HCT116 (cell line): ENCODE results near the gene UTF1. TPM values are rescaled to one million over a fixed set of nuclear protein-coding genes. Genes with fewer than 3 reads are reported as not detected.

Source experiments
- ATAC-seq: fragments of 200-7000 bp; cut with Tn5 transposase; 2 replicates; pipeline ENCODE4 v1.9.1; 2020; ENCODE audit warnings: mild to moderate bottlenecking, moderate library complexity
- BruUV-seq: library from RNA; stranded (reverse); fragments of 400-500 nt; replicated peaks from 2 replicates; lab custom pipeline; 2021; lab: Mats Ljungman, UMichigan
- CTCF ChIA-PET: fragments of 300-600 bp; sonication (Branson Sonifier 250); formaldehyde crosslinking; loops from one replicate; lab custom pipeline; 2021; ENCODE audit warnings: antibody characterized with exemption; lab: Charles Lee
- POLR2A ChIA-PET: fragments of 300-600, 350-600 bp; sonication (Branson Sonifier 250); formaldehyde crosslinking; loops from one replicate; lab custom pipeline; 2021; ENCODE audit warnings: antibody characterized with exemption; lab: Charles Lee
- RAD21 ChIA-PET, 2 experiments: fragments of 300-600 bp; sonication (Branson Sonifier 250); formaldehyde crosslinking; loops; one replicate each; lab custom pipeline; 2023; ENCODE audit warnings: low total read pairs in 2 of 2; ENCODE audit not compliant: uncharacterized antibody in 2 of 2, unreplicated experiment in 2 of 2, low non-redundant PET in 1 of 2; lab: Charles Lee
- DNase-seq: peaks from one replicate; pipeline ENCODE4 v3.0.0-alpha.2; 2010; ENCODE audit warnings: low read depth, low spot score
- H2AFZ ChIP-seq: fragments of 200-600 bp; shearing (Covaris generic), sonication (generic); 2 replicates; pipeline ENCODE4 v1.6.1; 2017; ENCODE audit warnings: low read depth, mixed run types, mixed read lengths, antibody characterized with exemption, low read length; ENCODE audit not compliant: poor library complexity, severe bottlenecking
- H3K27ac ChIP-seq: 2 replicates; pipeline ENCODE4 v1.5.1; 2012; ENCODE audit warnings: low read depth, low read length
- H3K27me3 ChIP-seq: fragments of 200-600 bp; sonication (generic); 2 replicates; pipeline ENCODE4 v1.6.1; 2016; ENCODE audit warnings: mixed run types, low read length, mixed read lengths; ENCODE audit not compliant: insufficient read depth
- H3K36me3 ChIP-seq, 2 experiments: fragments of 200-500 bp in 1 of 2; fragments of 200-600 bp in 1 of 2; sonication (Bioruptor generic) in 1 of 2; sonication (generic) in 1 of 2; 2 replicates each; pipeline versions ENCODE4 v1.5.1 to v1.6.1; 2014 to 2016; ENCODE audit warnings: low read length in 2 of 2, inconsistent platforms in 1 of 2, mixed read lengths in 1 of 2, mixed run types in 1 of 2; ENCODE audit not compliant: insufficient read depth in 2 of 2, control insufficient read depth in 1 of 2
- H3K4me1 ChIP-seq, 2 experiments: fragments of 200-600 bp in 1 of 2; sonication (generic) in 1 of 2; 2 replicates each; pipeline versions ENCODE4 v1.5.1 to v1.6.1; 2012 to 2017; ENCODE audit warnings: low read length in 2 of 2, inconsistent platforms in 1 of 2, mild to moderate bottlenecking in 1 of 2, mixed read lengths in 1 of 2, mixed run types in 1 of 2, moderate library complexity in 1 of 2; ENCODE audit not compliant: insufficient read depth in 2 of 2, control insufficient read depth in 1 of 2
- H3K4me2 ChIP-seq: fragments of 200-600 bp; sonication (generic); 2 replicates; pipeline ENCODE4 v1.6.1; 2017; ENCODE audit warnings: mixed run types, low read length, mixed read lengths
- H3K4me3 ChIP-seq, 2 experiments: fragments of 200-600 bp in 1 of 2; sonication (generic) in 1 of 2; replicated peaks in 1 of 2; 2 replicates each; pipeline ENCODE4 v1.5.1; 2011 to 2016; ENCODE audit warnings: low read length in 2 of 2, control low read depth in 1 of 2, low read depth in 1 of 2, mild to moderate bottlenecking in 1 of 2, mixed read lengths in 1 of 2, mixed run types in 1 of 2
- H3K79me2 ChIP-seq: fragments of 200-600 bp; sonication (generic); 2 replicates; pipeline ENCODE4 v1.6.1; 2017; ENCODE audit warnings: mild to moderate bottlenecking, mixed run types, low read length, moderate library complexity, mixed read lengths; ENCODE audit not compliant: insufficient read depth
- H3K9ac ChIP-seq: fragments of 200-600 bp; sonication (generic); 2 replicates; pipeline ENCODE4 v1.6.1; 2016; ENCODE audit warnings: low read length, mixed read lengths
- H3K9me2 ChIP-seq: fragments of 200-600 bp; sonication (generic), shearing (Covaris generic); 2 replicates; pipeline ENCODE4 v1.6.1; 2017; ENCODE audit warnings: mixed run types, mild to moderate bottlenecking, moderate library complexity; ENCODE audit not compliant: insufficient read depth
- H3K9me3 ChIP-seq, 2 experiments: fragments of 200-500 bp in 1 of 2; fragments of 200-600 bp in 1 of 2; sonication (Bioruptor generic) in 1 of 2; sonication (generic) in 1 of 2; 2 replicates each; pipeline ENCODE4 v1.6.1; 2014 to 2017; ENCODE audit warnings: low read length in 2 of 2, mixed read lengths in 2 of 2, inconsistent platforms in 1 of 2, low read depth in 1 of 2, mild to moderate bottlenecking in 1 of 2, mixed run types in 1 of 2, moderate library complexity in 1 of 2; ENCODE audit not compliant: control insufficient read depth in 1 of 2, insufficient read depth in 1 of 2
- H4K20me1 ChIP-seq: fragments of 200-600 bp; sonication (generic), shearing (Covaris generic); 2 replicates; pipeline ENCODE4 v1.6.1; 2017; ENCODE audit warnings: mixed run types, mild to moderate bottlenecking, moderate library complexity; ENCODE audit not compliant: insufficient read depth
- CEBPB ChIP-seq: IDR thresholded peaks from 2 replicates; pipeline ENCODE4 v1.6.1; 2012; ENCODE audit warnings: low read depth
- CTCF ChIP-seq, 3 experiments: fragments of 200-600 bp in 1 of 3; sonication (generic) in 1 of 3; IDR thresholded peaks in 2 of 3; conservative IDR thresholded peaks in 1 of 3; 2 replicates each; pipeline ENCODE4 v1.5.1; 2012 to 2017; ENCODE audit warnings: low read depth in 2 of 3, low read length in 2 of 3, antibody characterized with exemption in 1 of 3, borderline replicate concordance in 1 of 3, control low read depth in 1 of 3, mild to moderate bottlenecking in 1 of 3, mixed read lengths in 1 of 3, mixed run types in 1 of 3, moderate library complexity in 1 of 3; ENCODE audit not compliant: insufficient read depth in 1 of 3
- ELF1 ChIP-seq: IDR thresholded peaks from 2 replicates; pipeline ENCODE4 v1.6.1; 2012; ENCODE audit warnings: low read depth, borderline replicate concordance
- EZH2 ChIP-seq: fragments of 200-600 bp; sonication (generic); IDR thresholded peaks from 2 replicates; pipeline ENCODE4 v1.6.1; 2017; ENCODE audit warnings: antibody characterized with exemption, mixed run types
- FOSL1 ChIP-seq: IDR thresholded peaks from 2 replicates; pipeline ENCODE4 v1.6.1; 2012; ENCODE audit warnings: low read depth
- JUND ChIP-seq: IDR thresholded peaks from 2 replicates; pipeline ENCODE4 v1.6.1; 2012
- POLR2A ChIP-seq: IDR thresholded peaks from 2 replicates; pipeline ENCODE4 v1.7.0; 2011; ENCODE audit warnings: borderline replicate concordance; ENCODE audit not compliant: insufficient read depth, insufficient read length; ENCODE audit errors: extremely low read depth
- POLR2AphosphoS5 ChIP-seq: IDR thresholded peaks from 2 replicates; pipeline ENCODE4 v1.6.1; 2011; ENCODE audit warnings: mild to moderate bottlenecking, low read depth, low read length, moderate library complexity
- RAD21 ChIP-seq: IDR thresholded peaks from 2 replicates; pipeline ENCODE4 v1.6.1; 2012; ENCODE audit warnings: low read depth, mild to moderate bottlenecking
- REST ChIP-seq: IDR thresholded peaks from 2 replicates; pipeline ENCODE4 v1.6.1; 2012; ENCODE audit warnings: low read depth
- SIN3A ChIP-seq: IDR thresholded peaks from 2 replicates; pipeline ENCODE4 v1.6.1; 2012; ENCODE audit warnings: low read depth
- SP1 ChIP-seq: IDR thresholded peaks from 2 replicates; pipeline ENCODE4 v1.6.1; 2012; ENCODE audit warnings: low read depth
- SRF ChIP-seq: IDR thresholded peaks from 2 replicates; pipeline ENCODE4 v1.6.1; 2012; ENCODE audit warnings: low read depth
- ZBTB33 ChIP-seq: IDR thresholded peaks from 2 replicates; pipeline ENCODE4 v1.6.1; 2011; ENCODE audit warnings: mild to moderate bottlenecking, low read length, moderate library complexity; ENCODE audit not compliant: insufficient replicate concordance; ENCODE audit errors: extremely low read depth
- ZFX ChIP-seq: fragments of 450-650 bp; IDR thresholded peaks from 2 replicates; pipeline ENCODE4 v1.6.1; 2017
- intact Hi-C: fragments of 100-400 bp; cut with micrococcal nuclease; formaldehyde crosslinking; loops from 2 replicates; pipeline ENCODE4 v1.10.0; 2022
- total RNA-seq: library from RNA; stranded (reverse); gene quantifications from one replicate; pipeline ENCODE4 v1.2.1, GENCODE V29; 2021; ENCODE audit not compliant: unreplicated experiment

Gene UTF1
- total RNA-seq, 1 experiment from 2014 or later = not detected

GRCh38 chr10:133272964-133273420, 43.0 kb downstream of the UTF1 start (continued):
- TF ChIP-seq REST = no peak
- TF ChIP-seq ELF1 = no peak
- no peak for TF ChIP-seq EZH2
- TF ChIP-seq CTCF (IDR thresholded peaks at IDR 0.05 in 2 of 3, conservative IDR thresholded peaks at IDR 0.05 in 1 of 3; ENCODE audit: borderline replicate concordance in 1 of 3, insufficient read depth in 1 of 3, low read depth in 2 of 3, low read length in 2 of 3) = no peak
- TF ChIP-seq JUND = no peak

- H3K36me3 ChIP-seq = no peaks in the 10 kb centered on the region
- no peak overlapping the region for H3K4me3 ChIP-seq
- H3K4me1 ChIP-seq = no peaks in the 10 kb centered on the region
- no peaks in the 10 kb centered on the region for H3K9me3 ChIP-seq
- ChIA-PET CTCF (no interaction called here), POLR2A (no interaction called here), RAD21 (no interaction called here)
- H3K79me2 ChIP-seq = no peaks in the 10 kb centered on the region
- H3K27me3 ChIP-seq = no peaks in the 10 kb centered on the region
- ATAC-seq = no peak
- no TSS peak for BruUV-seq
- H2AFZ ChIP-seq = no peak overlapping the region
- no peak overlapping the region for H3K27ac ChIP-seq
- no peaks in the 10 kb centered on the region for H4K20me1 ChIP-seq
- no peak overlapping the region for H3K4me2 ChIP-seq
- intact Hi-C loops = no loop called here
- no peak for DNase-seq
- no peak overlapping the region for H3K9ac ChIP-seq
- H3K9me2 ChIP-seq = no peaks in the 10 kb centered on the region
- no peak for TF ChIP-seq SRF
- no peak for TF ChIP-seq CTCF (IDR thresholded peaks at IDR 0.05 in 2 of 3, conservative IDR thresholded peaks at IDR 0.05 in 1 of 3; ENCODE audit: borderline replicate concordance in 1 of 3, insufficient read depth in 1 of 3, low read depth in 2 of 3, low read length in 2 of 3)
- no peak for TF ChIP-seq SP1
- no peak for TF ChIP-seq FOSL1
- TF ChIP-seq ZFX = no peak
- no peak for TF ChIP-seq CEBPB
- no peak for TF ChIP-seq ZBTB33
- no peak for TF ChIP-seq ELF1
- no peak for TF ChIP-seq POLR2AphosphoS5
- TF ChIP-seq RAD21 = no peak
- TF ChIP-seq POLR2A = no peak
- TF ChIP-seq SIN3A = no peak
Observed at GRCh38 chr10:133273534-133274143, 43.6 kb downstream of the UTF1 start.
